Measurements from ENCODE around the gene VPS9D1.
"Not testable (repeated sequence)": the region's sequence is repeated elsewhere in the genome, so short reads cannot be mapped to it uniquely, and the experiment has no call there.

The VPS9D1 gene

DNA sequence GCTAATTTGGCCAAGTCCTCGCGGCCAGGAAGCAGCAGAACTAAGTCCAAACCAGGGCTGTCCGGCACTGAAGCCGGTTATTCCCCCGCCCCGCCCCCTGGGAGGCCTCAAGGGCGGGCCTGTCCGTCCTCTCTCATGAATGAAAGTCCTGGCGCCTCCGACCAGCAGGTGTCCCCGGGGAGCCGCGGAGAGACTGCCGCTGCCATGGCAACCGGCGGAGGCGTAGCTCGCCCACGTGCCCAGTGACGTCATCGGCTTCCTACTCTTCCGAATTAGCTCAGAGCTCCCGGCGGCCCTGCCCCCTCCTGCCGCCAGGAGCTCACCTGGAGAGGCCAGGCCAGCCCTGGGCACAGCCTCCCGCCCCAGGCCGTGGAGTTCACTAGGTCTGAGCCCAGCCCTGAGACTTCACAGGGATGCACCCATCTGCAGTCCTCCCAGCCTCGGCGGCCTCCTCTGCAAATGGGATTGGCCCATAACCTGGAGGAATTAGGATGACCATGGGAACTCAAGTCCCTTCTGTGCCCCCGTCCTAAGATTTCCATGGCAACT is 20.5 kb downstream of the VPS9D1 start:
- CTCF ChIA-PET, result interaction anchor here (0.5 to 1.6 kb wide), 10 partner anchors 9 to 364 kb away, joined by 3 to 8 read pairs (median 4); partner anchors contain the start of genes CHMP1A, SPATA33 and VPS9D1
- POLR2A ChIA-PET (ENCODE audit: low non-redundant PET), result interaction anchor here (0.9 to 1.5 kb wide), 2 partner anchors 23 to 138 kb away, joined by 3 read pairs; no protein-coding TSS in a partner anchor
- DNase-seq (ENCODE audit: low spot score), result peak; percentile 94
- H3K27ac ChIP-seq, result peak overlapping the region; percentile 76
- TF ChIP-seq, protein P1, sequence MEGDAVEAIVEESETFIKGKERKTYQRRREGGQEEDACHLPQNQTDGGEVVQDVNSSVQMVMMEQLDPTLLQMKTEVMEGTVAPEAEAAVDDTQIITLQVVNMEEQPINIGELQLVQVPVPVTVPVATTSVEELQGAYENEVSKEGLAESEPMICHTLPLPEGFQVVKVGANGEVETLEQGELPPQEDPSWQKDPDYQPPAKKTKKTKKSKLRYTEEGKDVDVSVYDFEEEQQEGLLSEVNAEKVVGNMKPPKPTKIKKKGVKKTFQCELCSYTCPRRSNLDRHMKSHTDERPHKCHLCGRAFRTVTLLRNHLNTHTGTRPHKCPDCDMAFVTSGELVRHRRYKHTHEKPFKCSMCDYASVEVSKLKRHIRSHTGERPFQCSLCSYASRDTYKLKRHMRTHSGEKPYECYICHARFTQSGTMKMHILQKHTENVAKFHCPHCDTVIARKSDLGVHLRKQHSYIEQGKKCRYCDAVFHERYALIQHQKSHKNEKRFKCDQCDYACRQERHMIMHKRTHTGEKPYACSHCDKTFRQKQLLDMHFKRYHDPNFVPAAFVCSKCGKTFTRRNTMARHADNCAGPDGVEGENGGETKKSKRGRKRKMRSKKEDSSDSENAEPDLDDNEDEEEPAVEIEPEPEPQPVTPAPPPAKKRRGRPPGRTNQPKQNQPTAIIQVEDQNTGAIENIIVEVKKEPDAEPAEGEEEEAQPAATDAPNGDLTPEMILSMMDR (conservative IDR thresholded peaks at IDR 0.05; ENCODE audit: low read depth), result peak; percentile 85

DNA sequence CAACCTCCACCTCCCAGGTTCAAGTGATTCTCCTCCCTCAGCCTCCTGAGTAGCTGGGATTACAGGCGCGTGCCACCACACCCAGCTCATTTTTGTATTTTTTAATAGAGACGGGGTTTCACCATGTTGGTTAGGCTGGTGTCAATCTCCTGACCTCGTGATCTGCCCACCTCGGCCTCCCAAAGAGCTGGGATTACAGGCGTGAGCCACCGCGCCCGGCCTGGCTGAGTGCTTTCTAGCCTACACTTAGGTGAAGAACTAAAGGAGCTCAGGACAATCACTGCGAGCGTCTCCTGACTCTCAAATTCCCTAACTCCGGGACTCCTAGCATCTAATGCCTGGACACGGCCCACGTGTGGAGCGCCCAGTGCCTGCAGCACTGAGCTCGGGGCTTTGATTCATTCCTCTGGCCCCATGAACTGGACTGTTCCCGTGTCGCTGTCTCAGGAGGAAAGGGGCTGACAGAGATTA is 21.0 kb downstream of the VPS9D1 start:
- peak overlapping the region; percentile 76 for H3K27ac ChIP-seq
- POLR2A ChIA-PET (ENCODE audit: low non-redundant PET); DNase-seq (ENCODE audit: low spot score): not testable (repeated sequence)
- CTCF ChIA-PET, result interaction anchor here (0.6 to 1.3 kb wide), 7 partner anchors 8 to 927 kb away, joined by 3 to 7 read pairs (median 4); partner anchors contain the start of genes CHMP1A, SPATA33 and VPS9D1

DNA sequence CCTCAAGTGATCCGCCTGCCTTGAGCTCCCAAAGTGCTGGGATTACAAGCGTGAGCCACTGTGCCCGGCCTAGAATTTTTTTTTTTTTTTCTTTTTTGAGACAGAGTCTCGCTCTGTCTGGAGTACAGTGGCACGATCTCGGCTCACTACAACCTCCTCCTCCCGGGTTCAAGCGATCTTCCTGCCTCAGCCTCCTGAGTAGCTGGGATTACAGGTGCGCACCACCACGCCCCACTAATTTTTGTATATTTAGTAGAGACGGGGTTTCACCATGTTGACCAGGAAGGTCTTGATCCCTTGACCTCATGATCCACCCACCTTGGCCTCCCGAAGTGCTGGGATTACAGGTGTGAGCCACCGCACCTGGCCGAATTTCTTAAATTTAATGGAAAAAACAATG is 22.0 kb downstream of the VPS9D1 start:
- POLR2A ChIA-PET (ENCODE audit: low non-redundant PET), result interaction anchor here (1.0 kb wide), 1 partner anchor 10 kb away, joined by 3 read pairs; no protein-coding TSS in a partner anchor
- DNase-seq (ENCODE audit: low spot score); CTCF ChIA-PET: not testable (repeated sequence)
- peak overlapping the region; percentile 27; the same call in 1 of the 2 replicates for H3K27ac ChIP-seq

DNA sequence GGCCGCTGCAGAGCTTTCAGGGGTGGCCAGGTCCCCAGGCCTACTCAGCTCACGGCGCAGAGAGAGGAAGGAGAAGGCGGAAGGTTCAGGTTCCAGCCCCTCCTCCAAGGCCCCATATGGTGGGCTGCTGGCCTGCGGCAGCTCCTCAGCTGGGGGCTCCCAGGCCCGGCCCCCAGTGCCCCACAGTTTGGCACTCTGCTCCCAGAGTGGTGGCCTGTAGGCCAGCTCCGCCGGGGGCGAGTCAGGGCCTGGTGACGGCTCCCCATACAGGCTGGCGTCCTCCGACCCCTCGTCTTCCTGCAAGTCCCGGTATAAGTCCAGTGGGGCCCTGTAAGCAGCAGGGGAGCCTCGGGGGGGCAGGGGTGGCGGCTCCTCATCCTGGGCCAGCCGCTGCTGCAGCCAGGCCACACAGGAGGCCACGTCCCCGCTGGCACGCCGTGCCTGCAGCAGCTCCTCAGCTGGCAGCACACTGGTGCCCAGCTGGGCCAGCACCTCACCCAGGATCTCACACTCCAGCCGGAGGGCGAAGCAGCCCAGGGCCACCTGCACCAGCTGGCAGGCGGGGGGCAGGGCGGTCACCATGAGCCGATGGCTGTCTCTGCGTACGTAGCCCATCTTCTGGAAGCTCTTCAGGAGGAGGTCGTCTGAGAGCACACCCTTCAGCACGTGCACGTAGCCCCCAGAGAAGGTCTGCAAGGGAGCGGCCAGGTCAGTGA is 22.9 kb downstream of the VPS9D1 start:
- CTCF ChIA-PET, result interaction anchor here (0.5 kb wide), 1 partner anchor 134 kb away, joined by 6 read pairs; no protein-coding TSS in a partner anchor
- H3K27ac ChIP-seq, result peak overlapping the region; percentile 27
- TF ChIP-seq, protein P1 (conservative IDR thresholded peaks at IDR 0.05; ENCODE audit: low read depth), result no peak
- POLR2A ChIA-PET (ENCODE audit: low non-redundant PET), result interaction anchor here (0.6 to 1.0 kb wide), 2 partner anchors 9 to 45 kb away, joined by 3 to 4 read pairs; no protein-coding TSS in a partner anchor
- no peak for DNase-seq (ENCODE audit: low spot score)

DNA sequence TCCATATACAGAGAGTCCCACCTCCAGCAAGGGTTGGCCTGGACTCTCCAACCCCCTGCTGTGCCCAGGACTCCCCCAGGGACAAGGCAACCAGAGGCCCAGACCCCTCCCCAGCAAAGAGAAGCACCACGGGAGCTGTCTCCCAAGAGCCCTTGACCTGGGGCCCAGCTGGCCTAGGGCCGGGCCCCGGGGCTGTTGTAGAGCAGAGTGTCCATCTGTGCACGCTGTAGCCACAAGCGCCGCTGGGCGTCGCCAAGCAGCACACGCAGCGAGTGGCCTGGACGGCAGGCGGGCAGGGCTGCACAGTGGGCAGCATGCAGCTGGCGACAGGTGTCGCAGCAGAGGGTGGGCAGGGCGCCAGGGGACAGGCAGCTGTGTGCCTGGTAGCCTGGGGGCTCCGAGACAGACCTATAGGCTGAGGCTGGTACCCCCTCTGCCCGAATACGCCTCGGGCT is 23.5 kb downstream of the VPS9D1 start:
- TF ChIP-seq, protein P1 (conservative IDR thresholded peaks at IDR 0.05; ENCODE audit: low read depth), result no peak
- POLR2A ChIA-PET (ENCODE audit: low non-redundant PET), result interaction anchor here (0.6 to 1.4 kb wide), 2 partner anchors 11 to 26 kb away, joined by 3 read pairs; partner anchors contain the start of gene CDK10
- peak overlapping the region; percentile 56; the same call in 1 of the 2 replicates for H3K27ac ChIP-seq
- no peak for DNase-seq (ENCODE audit: low spot score)
- CTCF ChIA-PET, result interaction anchor here (0.5 kb wide), 1 partner anchor 133 kb away, joined by 6 read pairs; no protein-coding TSS in a partner anchor

DNA sequence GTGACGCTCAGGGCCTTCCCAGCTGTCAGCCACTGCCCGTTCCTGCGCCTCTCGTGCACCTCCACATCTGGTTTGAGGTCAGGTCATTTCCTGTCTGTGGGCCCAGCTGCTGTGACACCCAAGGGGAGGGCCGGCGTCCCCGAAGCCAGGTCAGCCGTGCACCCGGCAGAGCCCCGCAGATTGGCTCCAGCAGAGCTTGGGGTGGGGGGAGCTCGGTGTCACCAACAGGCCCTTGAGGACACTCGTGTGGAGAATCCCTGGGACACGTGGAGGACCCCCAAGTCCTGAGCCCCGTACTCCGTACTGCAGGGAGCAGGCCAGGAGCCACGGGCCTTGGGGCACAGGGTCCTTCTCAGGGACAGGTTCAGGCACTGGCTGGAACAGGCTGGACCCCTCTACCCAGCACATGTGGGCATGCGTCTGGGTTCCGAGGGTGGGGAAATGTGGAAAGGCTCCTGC is 24.0 kb downstream of the VPS9D1 start:
- TF ChIP-seq, protein P1 (conservative IDR thresholded peaks at IDR 0.05; ENCODE audit: low read depth), result no peak
- no peak for DNase-seq (ENCODE audit: low spot score)
- ChIA-PET POLR2A (ENCODE audit: low non-redundant PET) (interaction anchor here (0.6 to 1.4 kb wide), 2 partner anchors 10 to 25 kb away, joined by 3 read pairs; partner anchors contain the start of gene CDK10), CTCF (no interaction called here)
- peak overlapping the region; percentile 56 for H3K27ac ChIP-seq
